Astrocyte (in vitro differentiated cells and primary cell): ENCODE data around the gene CTIF. TPM values are rescaled to one million over a fixed set of nuclear protein-coding genes. Genes with fewer than 3 reads are reported as not detected.

Experiments
- DNase-seq: peaks from one replicate; pipeline ENCODE4 v3.0.0-alpha.2; 2010; ENCODE audit warnings: low read depth
- FAIRE-seq: peaks from 2 replicates; lab custom pipeline; 2011; peaks lifted over from hg19 to GRCh38; lab: Jason Lieb, UNC
- H2AFZ ChIP-seq: 2 replicates; pipeline ENCODE4 v1.6.0; 2012; ENCODE audit warnings: low read depth, low read length, inconsistent platforms
- H3K27ac ChIP-seq: 2 replicates; pipeline ENCODE4 v1.5.1; 2011; ENCODE audit warnings: low read depth, low read length, inconsistent platforms
- H3K27me3 ChIP-seq: 2 replicates; pipeline ENCODE4 v1.6.0; 2011; ENCODE audit warnings: low read length, inconsistent platforms; ENCODE audit not compliant: insufficient read depth
- H3K36me3 ChIP-seq: 2 replicates; pipeline ENCODE4 v1.5.1; 2011; ENCODE audit warnings: low read length, inconsistent platforms; ENCODE audit not compliant: insufficient read depth
- H3K4me1 ChIP-seq: 2 replicates; pipeline ENCODE4 v1.5.1; 2011; ENCODE audit warnings: low read length, inconsistent platforms; ENCODE audit not compliant: insufficient read depth
- H3K4me2 ChIP-seq: 2 replicates; pipeline ENCODE4 v1.6.0; 2012; ENCODE audit warnings: low read length, inconsistent platforms
- H3K4me3 ChIP-seq: 2 replicates; pipeline ENCODE4 v1.5.1; 2011; ENCODE audit warnings: low read depth, mild to moderate bottlenecking, low read length, inconsistent platforms; ENCODE audit not compliant: insufficient read depth
- H3K79me2 ChIP-seq: 2 replicates; pipeline ENCODE4 v1.6.0; 2012; ENCODE audit warnings: mild to moderate bottlenecking, low read length, inconsistent platforms; ENCODE audit not compliant: insufficient read depth
- H3K9ac ChIP-seq: 2 replicates; pipeline ENCODE4 v1.6.0; 2012; ENCODE audit warnings: mild to moderate bottlenecking, low read length, inconsistent platforms
- H3K9me3 ChIP-seq: 2 replicates; pipeline ENCODE4 v1.5.1; 2012; ENCODE audit warnings: low read depth, mild to moderate bottlenecking, low read length, inconsistent platforms; ENCODE audit not compliant: insufficient read depth
- H4K20me1 ChIP-seq: 2 replicates; pipeline ENCODE4 v1.6.0; 2012; ENCODE audit warnings: low read length, inconsistent platforms; ENCODE audit not compliant: insufficient read depth
- H3K27ac Mint-ChIP-seq: one replicate; pipeline ENCODE4 v1.8.0; 2021; ENCODE audit warnings: mild to moderate bottlenecking, mixed read lengths; ENCODE audit not compliant: unreplicated experiment
- H3K27me3 Mint-ChIP-seq: one replicate; pipeline ENCODE4 v1.8.0; 2021; ENCODE audit warnings: low read depth, mixed read lengths; ENCODE audit not compliant: unreplicated experiment
- H3K36me3 Mint-ChIP-seq: one replicate; pipeline ENCODE4 v1.8.0; 2021; ENCODE audit warnings: low read depth, mixed read lengths; ENCODE audit not compliant: unreplicated experiment
- H3K4me1 Mint-ChIP-seq: one replicate; pipeline ENCODE4 v1.8.0; 2021; ENCODE audit warnings: low read depth, mixed read lengths; ENCODE audit not compliant: unreplicated experiment
- H3K4me3 Mint-ChIP-seq: one replicate; pipeline ENCODE4 v1.8.0; 2021; ENCODE audit warnings: mild to moderate bottlenecking, moderate library complexity, mixed read lengths; ENCODE audit not compliant: unreplicated experiment
- H3K9me3 Mint-ChIP-seq: one replicate; pipeline ENCODE4 v1.8.0; 2021; ENCODE audit warnings: mild to moderate bottlenecking, mixed read lengths; ENCODE audit not compliant: unreplicated experiment
- EZH2 ChIP-seq: IDR thresholded peaks from 2 replicates; pipeline ENCODE4 v1.6.1; 2012; ENCODE audit warnings: mild to moderate bottlenecking, low read length, inconsistent platforms; ENCODE audit not compliant: insufficient read depth
- total RNA-seq: library from RNA; stranded (reverse); gene quantifications from 2 replicates; pipeline ENCODE4 v1.2.1, GENCODE V29; 2021
- TF ChIP-seq, protein P1 (sequence below): IDR thresholded peaks from 2 replicates; pipeline ENCODE4 v1.5.1; 2011; ENCODE audit warnings: low read depth, mild to moderate bottlenecking, inconsistent platforms, low read length, moderate library complexity; ENCODE audit not compliant: insufficient read depth

The CTIF gene
- total RNA-seq, 1 donor from 2014 or later = 101 TPM

DNA sequence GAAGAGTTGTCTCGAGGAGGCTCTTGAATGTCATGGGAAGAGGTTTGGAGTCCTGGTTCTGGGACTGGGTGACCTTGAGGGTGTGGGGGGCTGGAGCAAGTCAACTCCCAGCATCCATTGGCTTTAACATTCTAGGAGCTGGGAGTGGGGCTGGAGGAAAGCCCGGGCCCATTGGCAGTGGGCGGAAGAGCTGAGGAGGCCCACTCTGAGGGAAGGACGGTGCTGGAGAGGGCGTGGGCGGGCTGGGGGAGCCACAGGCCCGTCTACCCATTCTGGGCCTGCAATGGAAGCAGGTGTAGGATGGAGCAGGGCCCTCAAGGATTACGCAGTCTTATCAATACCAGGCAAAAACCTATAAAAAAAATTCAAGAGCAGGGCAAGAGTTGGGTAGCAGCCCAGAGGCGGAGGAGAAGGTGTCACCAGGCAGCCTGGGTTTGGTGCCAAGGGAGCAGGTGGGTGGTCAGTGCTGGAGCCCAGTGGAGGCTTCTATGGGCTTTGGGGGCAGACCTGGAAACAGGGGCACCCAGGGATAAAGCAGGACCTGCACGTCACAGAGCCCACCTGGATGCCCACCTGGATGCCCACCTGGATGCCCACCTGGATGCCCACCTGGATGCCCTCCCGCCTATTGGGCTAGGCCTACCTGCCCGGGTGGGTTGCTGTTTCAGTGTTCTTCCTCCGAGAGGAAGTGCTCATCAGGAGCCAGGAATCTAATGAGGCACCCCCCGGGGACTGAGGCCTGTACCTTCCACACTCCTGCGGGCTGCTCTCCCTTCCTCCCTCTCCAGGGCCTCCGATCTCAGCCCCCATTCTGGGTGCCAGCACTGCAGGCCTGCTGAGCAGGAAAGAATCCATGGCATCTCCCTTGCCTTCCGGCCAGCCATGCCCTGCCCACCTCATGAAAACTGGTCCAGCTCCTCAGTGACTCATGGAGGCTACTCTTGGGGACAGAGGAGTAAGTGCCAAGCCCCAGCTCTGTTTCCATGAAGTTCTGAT is 71.3 kb downstream of the CTIF start:
- FAIRE-seq = no peak
- peaks cover 67% of the 10 kb centered on the region for H3K79me2 ChIP-seq
- peaks cover 45% of the 10 kb centered on the region for H3K4me1 Mint-ChIP-seq

DNA sequence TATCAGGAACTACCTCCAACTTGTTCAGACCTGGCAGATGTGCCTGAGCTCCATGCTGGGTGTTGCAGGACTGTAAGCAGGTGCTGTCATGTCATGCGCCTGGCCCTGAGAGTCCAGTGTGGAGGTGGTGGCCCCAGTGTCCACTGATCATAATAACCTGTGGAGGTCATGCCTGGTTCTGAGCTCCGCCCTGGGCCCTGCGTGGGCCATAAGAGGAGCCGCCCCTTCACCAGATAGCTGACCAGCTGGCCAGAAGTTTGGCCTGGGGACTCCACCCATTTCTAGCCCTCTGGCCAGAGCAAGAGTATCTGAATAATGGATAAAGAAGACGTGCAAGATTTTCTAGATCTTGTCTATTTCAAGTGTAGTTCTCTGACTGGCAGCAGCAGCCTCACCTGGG is 72.4 kb downstream of the CTIF start:
- no peak for TF ChIP-seq EZH2
- TF ChIP-seq, protein P1, sequence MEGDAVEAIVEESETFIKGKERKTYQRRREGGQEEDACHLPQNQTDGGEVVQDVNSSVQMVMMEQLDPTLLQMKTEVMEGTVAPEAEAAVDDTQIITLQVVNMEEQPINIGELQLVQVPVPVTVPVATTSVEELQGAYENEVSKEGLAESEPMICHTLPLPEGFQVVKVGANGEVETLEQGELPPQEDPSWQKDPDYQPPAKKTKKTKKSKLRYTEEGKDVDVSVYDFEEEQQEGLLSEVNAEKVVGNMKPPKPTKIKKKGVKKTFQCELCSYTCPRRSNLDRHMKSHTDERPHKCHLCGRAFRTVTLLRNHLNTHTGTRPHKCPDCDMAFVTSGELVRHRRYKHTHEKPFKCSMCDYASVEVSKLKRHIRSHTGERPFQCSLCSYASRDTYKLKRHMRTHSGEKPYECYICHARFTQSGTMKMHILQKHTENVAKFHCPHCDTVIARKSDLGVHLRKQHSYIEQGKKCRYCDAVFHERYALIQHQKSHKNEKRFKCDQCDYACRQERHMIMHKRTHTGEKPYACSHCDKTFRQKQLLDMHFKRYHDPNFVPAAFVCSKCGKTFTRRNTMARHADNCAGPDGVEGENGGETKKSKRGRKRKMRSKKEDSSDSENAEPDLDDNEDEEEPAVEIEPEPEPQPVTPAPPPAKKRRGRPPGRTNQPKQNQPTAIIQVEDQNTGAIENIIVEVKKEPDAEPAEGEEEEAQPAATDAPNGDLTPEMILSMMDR = no peak
- Histone ChIP-seq H2AFZ (no peak overlapping the region), H3K9ac (no peak overlapping the region), H3K4me1 (peaks cover 23% of the 10 kb centered on the region), H3K4me3 (no peak overlapping the region), H3K9me3 (no peaks in the 10 kb centered on the region), H4K20me1 (peaks cover 98% of the 10 kb centered on the region), H3K36me3 (no peaks in the 10 kb centered on the region), H3K27ac (no peak overlapping the region), H3K27me3 (no peaks in the 10 kb centered on the region), H3K4me2 (no peak overlapping the region), H3K79me2 (peaks cover 60% of the 10 kb centered on the region)
- FAIRE-seq (no peak), DNase-seq (no peak)
- no peaks in the 10 kb centered on the region for H3K9me3 Mint-ChIP-seq
- H3K27ac Mint-ChIP-seq = no peak overlapping the region
- no peak overlapping the region for H3K4me3 Mint-ChIP-seq
- peaks cover 37% of the 10 kb centered on the region for H3K4me1 Mint-ChIP-seq
- peaks cover 25% of the 10 kb centered on the region for H3K36me3 Mint-ChIP-seq
- H3K27me3 Mint-ChIP-seq = no peaks in the 10 kb centered on the region

More for the DNA sequence above, 71.3 kb downstream of the CTIF start:
- Histone ChIP-seq H3K4me3 (no peak overlapping the region), H3K36me3 (no peaks in the 10 kb centered on the region), H4K20me1 (peaks cover 100% of the 10 kb centered on the region), H2AFZ (no peak overlapping the region), H3K4me1 (peaks cover 27% of the 10 kb centered on the region), H3K9ac (no peak overlapping the region), H3K27me3 (no peaks in the 10 kb centered on the region), H3K4me2 (no peak overlapping the region), H3K9me3 (no peaks in the 10 kb centered on the region), H3K27ac (no peak overlapping the region)
- Mint-ChIP-seq H3K27ac (no peak overlapping the region), H3K4me3 (no peak overlapping the region), H3K36me3 (peaks cover 25% of the 10 kb centered on the region), H3K9me3 (no peaks in the 10 kb centered on the region), H3K27me3 (no peaks in the 10 kb centered on the region)
- no peak for DNase-seq
- TF ChIP-seq, protein P1 = no peak
- TF ChIP-seq EZH2 = no peak
